GM10847 (cell line): ENCODE data around the gene CPT1C.

Source experiments
- POLR2A ChIP-seq: IDR thresholded peaks from 2 replicates; pipeline ENCODE4 v1.6.1; 2011; ENCODE audit not compliant: insufficient read length; ENCODE audit errors: extremely low read depth

CPT1C gene

GRCh38 chr19:49656456-49657109 lies 34.3 kb upstream of the CPT1C start:
- TF ChIP-seq POLR2A, result no peak

DNA sequence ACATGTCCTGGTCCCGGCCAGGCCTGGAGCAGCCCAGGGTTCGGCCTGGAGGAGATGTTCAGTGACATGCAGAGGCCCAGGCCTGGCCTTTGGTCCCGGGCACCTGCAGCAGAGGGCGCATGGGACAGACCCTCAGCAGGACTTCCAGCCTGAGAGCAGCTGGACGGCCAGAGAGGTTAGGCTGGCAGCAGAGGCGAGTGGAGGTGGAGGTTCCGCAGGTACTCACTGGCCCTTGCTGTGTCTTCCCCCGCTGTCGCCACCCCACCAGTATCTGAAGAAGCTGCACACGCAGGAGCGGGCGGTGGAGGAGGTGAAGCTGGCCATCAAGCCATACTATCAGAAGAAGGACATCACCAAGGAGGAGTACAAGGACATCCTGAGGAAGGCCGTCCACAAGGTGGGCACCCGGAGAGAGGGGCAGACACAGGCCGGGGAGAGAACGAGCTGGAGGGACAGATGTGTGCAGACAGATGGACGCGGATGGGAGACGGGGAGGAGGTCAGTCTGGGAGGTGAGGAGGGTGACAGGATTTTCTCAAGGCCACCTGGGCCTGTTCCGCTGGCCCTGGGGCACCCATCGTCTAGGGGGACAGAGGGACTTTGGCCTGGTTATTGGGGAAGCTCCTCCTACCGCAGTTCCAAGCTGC lies 33.3 kb upstream of the CPT1C start:
- TF ChIP-seq POLR2A, result no peak

DNA sequence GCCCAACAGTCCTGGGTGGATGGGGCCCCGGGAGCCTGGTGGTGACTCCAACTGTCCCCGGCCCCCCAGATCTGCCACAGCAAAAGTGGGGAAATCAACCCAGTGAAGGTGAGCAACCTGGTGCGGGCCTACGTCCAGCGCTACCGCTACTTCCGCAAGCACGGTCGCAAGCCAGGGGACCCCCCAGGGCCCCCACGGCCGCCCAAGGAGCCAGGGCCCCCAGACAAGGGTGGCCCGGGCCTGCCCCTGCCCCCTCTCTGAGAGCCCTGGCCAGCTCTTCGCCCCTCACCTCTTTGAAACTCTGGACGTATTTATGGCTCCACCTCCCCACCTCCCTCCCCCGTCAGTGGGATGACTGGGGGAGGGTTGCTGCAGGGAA lies 32.8 kb upstream of the CPT1C start:
- no peak for TF ChIP-seq POLR2A

- peak; percentile 8 for TF ChIP-seq POLR2A
Observed at GRCh38 chr19:49658566-49659442, 32.1 kb upstream of the CPT1C start.

- no peak for TF ChIP-seq POLR2A
Observed at GRCh38 chr19:49660338-49660961, 30.5 kb upstream of the CPT1C start.

DNA sequence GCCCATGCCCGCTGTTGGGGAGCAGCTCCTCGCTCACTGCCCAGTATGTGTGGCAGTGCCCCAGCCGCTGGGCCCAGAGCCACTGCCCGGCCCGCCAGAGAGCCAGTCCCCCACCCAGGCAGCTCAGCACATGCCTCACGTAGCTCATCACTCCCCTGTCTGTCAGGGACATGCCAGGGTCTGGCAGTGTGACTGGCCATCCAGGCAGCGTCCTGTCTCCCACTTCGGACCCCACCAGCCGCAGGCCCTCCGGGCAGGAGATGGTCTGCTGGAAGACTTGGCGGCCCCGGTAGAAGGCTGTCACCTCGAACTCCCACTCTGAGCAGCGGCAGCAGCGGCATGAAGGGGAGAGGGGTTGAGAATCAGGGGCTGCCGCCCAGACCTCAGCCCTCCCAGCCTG lies 28.9 kb upstream of the CPT1C start:
- TF ChIP-seq POLR2A, result no peak

- no peak for TF ChIP-seq POLR2A
Observed at GRCh38 chr19:49663224-49663623, 27.7 kb upstream of the CPT1C start.

DNA sequence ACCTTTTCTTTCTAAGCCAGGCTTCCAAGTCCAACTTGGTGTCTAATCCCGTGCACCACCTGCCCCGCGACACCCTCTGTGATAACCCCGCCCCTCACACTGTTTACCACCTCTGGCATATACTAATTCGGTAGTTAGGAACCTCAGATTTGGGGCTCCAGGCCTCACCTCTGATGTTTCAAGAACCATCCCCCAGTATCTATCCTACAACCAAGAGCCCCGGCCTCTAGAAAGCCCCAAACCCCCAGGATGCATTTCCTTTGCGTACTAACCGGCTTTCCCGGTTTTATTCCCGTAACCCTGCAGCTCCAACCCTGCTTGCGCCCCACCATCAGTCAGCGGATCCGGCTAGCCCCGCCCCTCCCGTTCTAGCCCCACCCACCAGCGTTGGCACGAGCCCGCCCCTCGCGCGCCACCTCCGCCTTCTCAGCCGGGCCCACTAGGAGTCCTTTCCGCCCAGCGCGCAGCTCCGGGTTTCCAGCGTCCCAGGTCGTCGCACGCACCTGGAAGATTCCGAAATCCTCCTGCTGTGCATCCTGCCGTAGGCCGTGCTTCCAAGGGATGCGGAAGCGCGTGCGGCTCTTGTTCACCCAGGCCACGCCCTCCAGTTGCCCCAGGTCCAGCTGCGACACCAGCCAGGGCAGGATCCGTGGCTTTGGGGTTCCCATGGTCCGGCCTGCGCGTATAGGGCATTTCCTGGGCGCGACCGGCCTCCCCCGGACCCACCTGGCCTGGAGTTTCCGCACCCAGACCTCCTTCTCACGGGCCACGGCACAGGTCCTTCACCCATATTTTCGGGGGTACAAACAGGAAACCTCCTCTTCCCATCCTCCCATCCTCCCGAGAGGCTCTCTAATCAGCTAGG lies 26.5 kb upstream of the CPT1C start:
- TF ChIP-seq POLR2A, result peak; percentile 57

- no peak for TF ChIP-seq POLR2A
Observed at GRCh38 chr19:49665036-49665350, 25.9 kb upstream of the CPT1C start.

DNA sequence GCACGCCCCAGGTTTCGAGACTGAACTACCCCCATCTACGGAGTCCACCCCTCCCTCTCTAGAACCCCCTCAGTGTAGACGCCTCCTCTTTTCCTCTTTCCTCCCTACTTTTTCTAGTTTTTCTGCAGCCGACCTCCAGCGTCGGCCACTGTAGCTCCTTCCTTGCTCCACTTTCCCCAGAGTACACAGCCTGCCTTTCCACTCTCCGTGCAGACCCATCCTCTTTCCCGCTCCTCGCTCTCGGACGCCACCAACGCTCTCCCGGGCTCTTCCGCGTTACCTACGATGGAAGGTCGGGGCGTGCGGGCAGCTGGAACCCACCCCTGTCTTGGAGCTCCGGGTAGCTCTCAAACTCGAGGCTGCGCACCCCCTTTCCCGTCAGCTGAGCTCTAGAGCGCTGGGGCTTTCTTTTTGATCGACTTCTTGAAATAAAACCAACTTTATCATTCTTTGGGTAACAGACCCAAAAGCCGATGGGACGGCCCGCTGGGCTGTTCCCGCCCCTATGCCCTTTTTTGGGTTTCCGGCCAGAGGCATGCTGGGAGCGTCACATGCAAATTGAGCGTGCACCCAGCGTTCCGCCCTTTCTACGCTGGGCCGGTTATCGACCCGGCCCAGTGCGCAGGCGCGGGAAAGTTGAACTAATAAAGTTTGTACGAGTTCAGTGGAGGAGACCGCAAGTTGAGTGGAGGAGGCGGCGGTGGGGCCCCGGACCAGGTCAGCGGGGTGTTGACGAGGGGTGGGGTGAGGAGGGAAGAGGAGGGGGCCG lies 25.4 kb upstream of the CPT1C start, which contains the start of the genes BCL2L12 and IRF3:
TSS of gene BCL2L12 (plus strand) at position 583 of the 769 bp plus-strand sequence. CDS start 760 bp downstream, outside the sequence.
TSS of gene IRF3 (minus strand) at position 507 of the 769 bp plus-strand sequence. CDS start 1,019 bp downstream, outside the sequence.
- TF ChIP-seq POLR2A, result no peak

DNA sequence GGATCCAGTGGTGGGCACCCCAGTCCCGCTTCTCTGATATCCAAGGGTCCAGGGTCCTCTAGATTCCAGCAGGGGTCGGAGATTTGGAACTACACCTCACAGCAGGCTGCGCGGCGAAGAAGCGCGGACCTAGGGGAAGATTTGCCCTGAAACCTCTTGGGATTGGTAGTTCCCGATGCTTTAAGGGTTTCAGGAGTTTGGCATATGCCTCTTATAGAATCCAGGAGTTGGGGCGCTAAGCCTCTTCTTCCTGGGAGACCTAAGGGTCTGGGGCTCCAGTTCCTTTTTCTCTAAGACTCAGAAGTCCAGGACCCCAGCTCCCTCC lies 24.8 kb upstream of the CPT1C start:
- no peak for TF ChIP-seq POLR2A

GRCh38 chr19:49667473-49667872 lies 23.4 kb upstream of the CPT1C start:
- TF ChIP-seq POLR2A, result no peak

DNA sequence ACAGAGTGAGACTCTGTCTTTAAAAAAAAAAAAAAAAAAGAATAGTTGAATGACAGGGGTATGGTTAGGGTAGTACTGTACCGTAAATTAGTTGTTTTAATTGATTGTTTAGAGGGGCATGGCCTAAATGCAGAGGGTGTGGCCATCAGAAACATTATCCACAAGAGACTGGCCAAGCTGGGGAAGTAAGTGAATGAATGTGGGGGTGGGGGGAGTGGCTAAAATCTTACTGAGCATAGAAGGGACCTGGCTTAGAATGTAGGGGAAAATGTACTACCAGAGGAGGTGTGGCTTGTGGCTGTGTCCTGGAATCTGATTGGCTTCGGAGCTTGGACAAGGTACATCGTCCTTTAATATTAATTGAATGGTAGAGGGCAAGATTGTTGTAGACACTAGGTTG lies 21.4 kb upstream of the CPT1C start:
- TF ChIP-seq POLR2A, result no peak
